Esophagus muscularis mucosa (tissue), 4 donors: Measurements from ENCODE around the gene NHEJ1.

Source experiments
- CTCF ChIP-seq, 3 experiments: fragments of 200-600 bp in 2 of 3; fragments of 450-650 bp in 1 of 3; sonication (generic) in 2 of 3; IDR thresholded peaks; one replicate each; pipeline ENCODE4 v1.5.1; 2017 to 2019; ENCODE audit warnings: antibody characterized with exemption in 3 of 3, mild to moderate bottlenecking in 2 of 3, moderate library complexity in 1 of 3
- EP300 ChIP-seq: sonication (generic); formaldehyde crosslinking; IDR thresholded peaks from one replicate; pipeline ENCODE4 v1.6.1; 2017; ENCODE audit warnings: antibody characterized with exemption
- POLR2A ChIP-seq: fragments of 450-650 bp; IDR thresholded peaks from one replicate; pipeline ENCODE4 v1.6.1; 2017; ENCODE audit warnings: antibody characterized with exemption, moderate library complexity, mild to moderate bottlenecking, low read depth

GRCh38 chr2:219174801-219175200 lies 14.2 kb upstream of the NHEJ1 start:
- TF ChIP-seq CTCF (IDR thresholded peaks at IDR 0.05) (no peak), POLR2A (no peak), EP300 (no peak)
